ENCODE data around the gene REEP5. TPM values are rescaled to one million over a fixed set of nuclear protein-coding genes. Genes with fewer than 3 reads are reported as not detected.
"Not testable (repeated sequence)": the region's sequence is repeated elsewhere in the genome, so short reads cannot be mapped to it uniquely, and the experiment has no call there.

The REEP5 gene
- total RNA-seq (10 to 100 TPM; 55.6 to 61.1 TPM), polyA plus RNA-seq (100 to 1,000 TPM; 113 to 117 TPM)

GRCh38 chr5:112921833-112922817 is at the start of gene REEP5:
Gene REEP5 (minus strand): TSS chr5:112922227. CDS start chr5:112922190, 37 bp downstream.
- peak within 1 kb of the TSS; percentile 84 for H3K27ac ChIP-seq (ENCODE audit: low read depth, low read length)
- POLR2A ChIA-PET (ENCODE audit: partially characterized antibody), result interaction anchor here (0.6 to 6.2 kb wide), 29 partner anchors 8 to 761 kb away, joined by 3 to 53 read pairs (median 5); partner anchors contain the start of genes DCP2, SRP19 and YTHDC2
- DNase-seq, result peak; percentile 83 to 87 (median 85)
- peak within 1 kb of the TSS; percentile 53 to 78 for H3K4me3 ChIP-seq (ENCODE audit: low read length in 2 of 2)
- no peaks in the 10 kb centered on the region for H3K27me3 Mint-ChIP-seq
- H3K4me1 ChIP-seq (ENCODE audit: insufficient read depth, low read length), result peaks cover 69% of the 10 kb centered on the region
- no peaks in the 10 kb centered on the region for H3K27me3 ChIP-seq (ENCODE audit: insufficient read depth, low read length)
- intact Hi-C loops (cut with micrococcal nuclease), result loop anchor here (1.0 to 5.0 kb wide), 11 partner anchors 8 to 590 kb away; partner anchors contain the start of genes DCP2, SRP19 and YTHDC2
- no peaks in the 10 kb centered on the region for H3K9me3 Mint-ChIP-seq
- peak within 1 kb of the TSS; percentile 91 to 98 (median 93) for H3K4me3 Mint-ChIP-seq
- no peaks in the 10 kb centered on the region for H3K9me3 ChIP-seq (ENCODE audit: control insufficient read depth in 1 of 2, low read length in 2 of 2)
- CTCF ChIA-PET (ENCODE audit: partially characterized antibody), result interaction anchor here (0.8 to 8.1 kb wide), 30 partner anchors 9 to 369 kb away, joined by 3 to 76 read pairs (median 4); partner anchors contain the start of genes DCP2 and SRP19
- no peaks in the 10 kb centered on the region for H3K36me3 ChIP-seq (ENCODE audit: insufficient read depth, low read length)
- peak within 1 kb of the TSS; percentile 86 to 97 (median 96) for H3K27ac Mint-ChIP-seq
- H3K4me1 Mint-ChIP-seq, result peaks cover 49 to 77% (median 57%) of the 10 kb centered on the region in 4 donors
- peaks cover 17 to 32% of the 10 kb centered on the region in 2 donors for H3K36me3 Mint-ChIP-seq

- ChIA-PET CTCF (ENCODE audit: partially characterized antibody) (no interaction called here), POLR2A (ENCODE audit: partially characterized antibody) (no interaction called here)
- Histone ChIP-seq H3K9me3 (ENCODE audit: control insufficient read depth in 1 of 2, low read length in 2 of 2) (no peaks in the 10 kb centered on the region), H3K27me3 (ENCODE audit: insufficient read depth, low read length) (no peaks in the 10 kb centered on the region), H3K4me3 (ENCODE audit: low read length in 2 of 2) (no peak overlapping the region), H3K36me3 (ENCODE audit: insufficient read depth, low read length) (no peaks in the 10 kb centered on the region), H3K4me1 (ENCODE audit: insufficient read depth, low read length) (peaks cover 7% of the 10 kb centered on the region), H3K27ac (ENCODE audit: low read depth, low read length) (no peak overlapping the region)
- DNase-seq, result no peak
- Mint-ChIP-seq H3K4me3 (no peak overlapping the region), H3K4me1 (peaks cover 11 to 15% (median 12%) of the 10 kb centered on the region in 4 donors), H3K27ac (no peak overlapping the region), H3K27me3 (peaks cover 0 to 1% of the 10 kb centered on the region in 2 donors), H3K9me3 (peaks cover 0 to 2% (median 0%) of the 10 kb centered on the region in 8 donors), H3K36me3 (peaks cover 0 to 2% of the 10 kb centered on the region in 2 donors)
- intact Hi-C loops (cut with micrococcal nuclease), result no loop called here
Observed at GRCh38 chr5:112971276-112971675, 49.2 kb upstream of the REEP5 start.

- no peak overlapping the region for H3K27ac Mint-ChIP-seq
- no peak overlapping the region for H3K4me3 Mint-ChIP-seq
- ChIA-PET CTCF (ENCODE audit: partially characterized antibody) (interaction anchor here (0.7 to 1.8 kb wide), 3 partner anchors 37 to 48 kb away, joined by 3 to 6 read pairs (median 3); no protein-coding TSS in a partner anchor), POLR2A (ENCODE audit: partially characterized antibody) (interaction anchor here (1.5 kb wide), 2 partner anchors 7 to 47 kb away, joined by 5 to 6 read pairs; partner anchors contain the start of genes DCP2 and REEP5)
- DNase-seq, result no peak
- no peaks in the 10 kb centered on the region for H3K36me3 Mint-ChIP-seq
- H3K9me3 Mint-ChIP-seq, result no peaks in the 10 kb centered on the region
- Histone ChIP-seq H3K9me3 (ENCODE audit: control insufficient read depth in 1 of 2, low read length in 2 of 2) (no peaks in the 10 kb centered on the region), H3K4me1 (ENCODE audit: insufficient read depth, low read length) (peaks cover 8% of the 10 kb centered on the region), H3K36me3 (ENCODE audit: insufficient read depth, low read length) (no peaks in the 10 kb centered on the region), H3K4me3 (ENCODE audit: low read length in 2 of 2) (no peak overlapping the region), H3K27ac (ENCODE audit: low read depth, low read length) (no peak overlapping the region), H3K27me3 (ENCODE audit: insufficient read depth, low read length) (no peaks in the 10 kb centered on the region)
- intact Hi-C loops (cut with micrococcal nuclease), result no loop called here
- H3K27me3 Mint-ChIP-seq, result no peaks in the 10 kb centered on the region
- peaks cover 7 to 12% (median 8%) of the 10 kb centered on the region in 4 donors for H3K4me1 Mint-ChIP-seq
Observed at GRCh38 chr5:112968411-112969106, 46.5 kb upstream of the REEP5 start.

GRCh38 chr5:112967520-112968083 is 45.6 kb upstream of the REEP5 start:
- Histone ChIP-seq H3K9me3 (ENCODE audit: control insufficient read depth in 1 of 2, low read length in 2 of 2) (no peaks in the 10 kb centered on the region), H3K4me1 (ENCODE audit: insufficient read depth, low read length) (peaks cover 10% of the 10 kb centered on the region), H3K27ac (ENCODE audit: low read depth, low read length) (no peak overlapping the region), H3K4me3 (ENCODE audit: low read length in 2 of 2) (no peak overlapping the region), H3K36me3 (ENCODE audit: insufficient read depth, low read length) (no peaks in the 10 kb centered on the region), H3K27me3 (ENCODE audit: insufficient read depth, low read length) (no peaks in the 10 kb centered on the region)
- H3K27me3 Mint-ChIP-seq, result no peaks in the 10 kb centered on the region
- no peak overlapping the region for H3K4me3 Mint-ChIP-seq
- H3K9me3 Mint-ChIP-seq, result no peaks in the 10 kb centered on the region
- intact Hi-C loops (cut with micrococcal nuclease), result no loop called here
- no peak for DNase-seq
- H3K4me1 Mint-ChIP-seq, result peaks cover 7 to 14% (median 9%) of the 10 kb centered on the region in 4 donors
- POLR2A ChIA-PET (ENCODE audit: partially characterized antibody), result interaction anchor here (0.7 to 1.5 kb wide), 2 partner anchors 8 to 46 kb away, joined by 3 to 5 read pairs; partner anchors contain the start of gene DCP2
- H3K27ac Mint-ChIP-seq, result no peak overlapping the region
- no peaks in the 10 kb centered on the region for H3K36me3 Mint-ChIP-seq
- CTCF ChIA-PET (ENCODE audit: partially characterized antibody), result interaction anchor here (0.9 to 1.5 kb wide), 6 partner anchors 8 to 107 kb away, joined by 3 to 5 read pairs (median 3); partner anchors contain the start of gene SRP19

GRCh38 chr5:112965733-112966306 is 43.8 kb upstream of the REEP5 start:
- H3K27ac Mint-ChIP-seq, result no peak overlapping the region
- no peaks in the 10 kb centered on the region for H3K27me3 Mint-ChIP-seq
- H3K36me3 Mint-ChIP-seq, result no peaks in the 10 kb centered on the region
- Histone ChIP-seq H3K27ac (ENCODE audit: low read depth, low read length) (no peak overlapping the region), H3K27me3 (ENCODE audit: insufficient read depth, low read length) (no peaks in the 10 kb centered on the region), H3K4me1 (ENCODE audit: insufficient read depth, low read length) (peaks cover 10% of the 10 kb centered on the region), H3K36me3 (ENCODE audit: insufficient read depth, low read length) (no peaks in the 10 kb centered on the region), H3K9me3 (ENCODE audit: control insufficient read depth in 1 of 2, low read length in 2 of 2) (no peaks in the 10 kb centered on the region), H3K4me3 (ENCODE audit: low read length in 2 of 2) (no peak overlapping the region)
- H3K4me3 Mint-ChIP-seq, result no peak overlapping the region
- DNase-seq, result no peak
- no peaks in the 10 kb centered on the region for H3K9me3 Mint-ChIP-seq
- CTCF ChIA-PET (ENCODE audit: partially characterized antibody), result interaction anchor here (0.9 to 5.7 kb wide), 8 partner anchors 10 to 413 kb away, joined by 3 to 76 read pairs (median 4); partner anchors contain the start of genes DCP2 and REEP5
- POLR2A ChIA-PET (ENCODE audit: partially characterized antibody), result interaction anchor here (1.0 to 2.4 kb wide), 2 partner anchors 10 to 44 kb away, joined by 3 to 8 read pairs; partner anchors contain the start of gene REEP5
- intact Hi-C loops (cut with micrococcal nuclease), result no loop called here
- H3K4me1 Mint-ChIP-seq, result peaks cover 7 to 14% (median 9%) of the 10 kb centered on the region in 4 donors

- peaks cover 20% of the 10 kb centered on the region for H3K4me1 ChIP-seq (ENCODE audit: insufficient read depth, low read length)
- CTCF ChIA-PET (ENCODE audit: partially characterized antibody), result interaction anchor here (0.9 to 5.7 kb wide), 13 partner anchors 10 to 411 kb away, joined by 3 to 76 read pairs (median 5); partner anchors contain the start of genes DCP2, REEP5 and SRP19
- not testable (repeated sequence) for H3K9me3 ChIP-seq (ENCODE audit: control insufficient read depth in 1 of 2, low read length in 2 of 2); H3K27me3 ChIP-seq (ENCODE audit: insufficient read depth, low read length); H3K27ac Mint-ChIP-seq; H3K36me3 Mint-ChIP-seq; H3K4me3 ChIP-seq (ENCODE audit: low read length in 2 of 2); H3K4me3 Mint-ChIP-seq; H3K9me3 Mint-ChIP-seq; H3K27ac ChIP-seq (ENCODE audit: low read depth, low read length); DNase-seq; H3K36me3 ChIP-seq (ENCODE audit: insufficient read depth, low read length); H3K27me3 Mint-ChIP-seq
- peaks cover 7 to 15% (median 13%) of the 10 kb centered on the region in 4 donors for H3K4me1 Mint-ChIP-seq
- intact Hi-C loops (cut with micrococcal nuclease), result loop anchor here (5.0 kb wide), 2 partner anchors 101 to 271 kb away; partner anchors contain the start of gene SRP19
- POLR2A ChIA-PET (ENCODE audit: partially characterized antibody), result interaction anchor here (1.2 to 2.4 kb wide), 4 partner anchors 13 to 103 kb away, joined by 3 to 8 read pairs (median 4); partner anchors contain the start of genes DCP2, REEP5 and SRP19
Observed at GRCh38 chr5:112963374-112963733, 41.3 kb upstream of the REEP5 start.
